ENCODE results near the gene SLMAP.

The SLMAP gene

GRCh38 chr3:57852896-57853295 lies 96.8 kb downstream of the SLMAP start:
- Histone ChIP-seq H2BK120ac (ENCODE audit: insufficient read depth, low read length, poor library complexity) (no peak overlapping the region), H4K12ac (ENCODE audit: low read depth, low read length) (no peak overlapping the region), H3K14ac (ENCODE audit: low read length) (no peak overlapping the region), H3K9ac (ENCODE audit: low read length) (no peak overlapping the region), H3K36me3 (ENCODE audit: control insufficient read depth in 1 of 2, insufficient read depth in 2 of 2, low read length in 2 of 2) (peaks cover 0 to 9% of the 10 kb centered on the region in 2 experiments), H3K4ac (ENCODE audit: low read depth, low read length) (no peak overlapping the region), H3K9me3 (ENCODE audit: insufficient read depth, low read depth, low read length) (no peaks in the 10 kb centered on the region), H3K4me3 (ENCODE audit: low read depth, low read length) (no peak overlapping the region), H2BK5ac (ENCODE audit: low read depth, low read length, poor library complexity) (no peak overlapping the region), H3K27me3 (ENCODE audit: insufficient read depth, low read length) (no peaks in the 10 kb centered on the region), H3K23ac (ENCODE audit: low read length) (no peak overlapping the region), H3K4me1 (ENCODE audit: control insufficient read depth in 1 of 2, insufficient read depth in 2 of 2, low read length in 2 of 2) (no peaks in the 10 kb centered on the region), H2AK5ac (ENCODE audit: low read length) (no peak overlapping the region), H3K79me1 (ENCODE audit: low read length) (no peaks in the 10 kb centered on the region), H3K18ac (ENCODE audit: low read length) (no peak overlapping the region), H4K91ac (ENCODE audit: low read depth, low read length) (no peak overlapping the region), H2AFZ (ENCODE audit: insufficient read depth, low read length, poor library complexity) (no peak overlapping the region), H3K4me2 (ENCODE audit: low read length) (no peak overlapping the region), H4K8ac (ENCODE audit: low read depth, low read length) (no peak overlapping the region), H2BK12ac (ENCODE audit: low read length) (no peak overlapping the region), H3K79me2 (ENCODE audit: control insufficient read depth, insufficient read depth, low read length, poor library complexity) (no peaks in the 10 kb centered on the region), H3K27ac (ENCODE audit: low read depth, low read length) (no peak overlapping the region)
- peak in 1 of 2 donors; percentile 53 for DNase-seq
- no CpG with 5 or more reads among the region's 1 CpG for WGBS (ENCODE audit: extremely low coverage, insufficient coverage, insufficient read length)

- Histone ChIP-seq H4K91ac (ENCODE audit: low read depth, low read length) (no peak overlapping the region), H2BK120ac (ENCODE audit: insufficient read depth, low read length, poor library complexity) (no peak overlapping the region), H3K79me2 (ENCODE audit: control insufficient read depth, insufficient read depth, low read length, poor library complexity) (no peaks in the 10 kb centered on the region), H3K4me3 (ENCODE audit: low read depth, low read length) (no peak overlapping the region), H3K27ac (ENCODE audit: low read depth, low read length) (no peak overlapping the region), H3K36me3 (ENCODE audit: control insufficient read depth in 1 of 2, insufficient read depth in 2 of 2, low read length in 2 of 2) (peaks cover 3 to 7% of the 10 kb centered on the region in 2 experiments), H3K9ac (ENCODE audit: low read length) (no peak overlapping the region), H4K8ac (ENCODE audit: low read depth, low read length) (no peak overlapping the region), H3K4me2 (ENCODE audit: low read length) (no peak overlapping the region), H3K79me1 (ENCODE audit: low read length) (no peaks in the 10 kb centered on the region), H4K12ac (ENCODE audit: low read depth, low read length) (no peak overlapping the region), H2BK12ac (ENCODE audit: low read length) (no peak overlapping the region), H2AK5ac (ENCODE audit: low read length) (no peak overlapping the region), H3K9me3 (ENCODE audit: insufficient read depth, low read depth, low read length) (no peaks in the 10 kb centered on the region), H3K27me3 (ENCODE audit: insufficient read depth, low read length) (no peaks in the 10 kb centered on the region), H3K23ac (ENCODE audit: low read length) (no peak overlapping the region), H3K14ac (ENCODE audit: low read length) (no peak overlapping the region), H3K4me1 (ENCODE audit: control insufficient read depth in 1 of 2, insufficient read depth in 2 of 2, low read length in 2 of 2) (no peaks in the 10 kb centered on the region), H3K18ac (ENCODE audit: low read length) (no peak overlapping the region), H3K4ac (ENCODE audit: low read depth, low read length) (no peak overlapping the region), H2BK5ac (ENCODE audit: low read depth, low read length, poor library complexity) (no peak overlapping the region), H2AFZ (ENCODE audit: insufficient read depth, low read length, poor library complexity) (no peak overlapping the region)
- peak in 1 of 2 donors; percentile 17 for DNase-seq
- no CpG with 5 or more reads among the region's 1 CpG for whole genome bisulfite sequencing (ENCODE audit: extremely low coverage, insufficient coverage, insufficient read length)
Observed at GRCh38 chr3:57855281-57855680, 99.2 kb downstream of the SLMAP start.

- Histone ChIP-seq H2AFZ (ENCODE audit: insufficient read depth, low read length, poor library complexity) (no peak overlapping the region), H2BK5ac (ENCODE audit: low read depth, low read length, poor library complexity) (no peak overlapping the region), H3K18ac (ENCODE audit: low read length) (no peak overlapping the region), H3K9ac (ENCODE audit: low read length) (no peak overlapping the region), H4K8ac (ENCODE audit: low read depth, low read length) (no peak overlapping the region), H2BK12ac (ENCODE audit: low read length) (no peak overlapping the region), H2AK5ac (ENCODE audit: low read length) (no peak overlapping the region), H3K36me3 (ENCODE audit: control insufficient read depth in 1 of 2, insufficient read depth in 2 of 2, low read length in 2 of 2) (peaks cover 3 to 6% of the 10 kb centered on the region in 2 experiments), H3K4me3 (ENCODE audit: low read depth, low read length) (no peak overlapping the region), H3K27ac (ENCODE audit: low read depth, low read length) (no peak overlapping the region), H2BK120ac (ENCODE audit: insufficient read depth, low read length, poor library complexity) (no peak overlapping the region), H3K27me3 (ENCODE audit: insufficient read depth, low read length) (no peaks in the 10 kb centered on the region), H3K14ac (ENCODE audit: low read length) (no peak overlapping the region), H4K91ac (ENCODE audit: low read depth, low read length) (no peak overlapping the region), H4K12ac (ENCODE audit: low read depth, low read length) (no peak overlapping the region), H3K23ac (ENCODE audit: low read length) (no peak overlapping the region), H3K4ac (ENCODE audit: low read depth, low read length) (no peak overlapping the region), H3K79me1 (ENCODE audit: low read length) (no peaks in the 10 kb centered on the region), H3K4me2 (ENCODE audit: low read length) (no peak overlapping the region), H3K4me1 (ENCODE audit: control insufficient read depth in 1 of 2, insufficient read depth in 2 of 2, low read length in 2 of 2) (no peaks in the 10 kb centered on the region), H3K79me2 (ENCODE audit: control insufficient read depth, insufficient read depth, low read length, poor library complexity) (no peaks in the 10 kb centered on the region), H3K9me3 (ENCODE audit: insufficient read depth, low read depth, low read length) (no peaks in the 10 kb centered on the region)
- WGBS (ENCODE audit: extremely low coverage, insufficient coverage, insufficient read length) = no CpG with 5 or more reads among the region's 4 CpGs
- DNase-seq = no peak
Observed at GRCh38 chr3:57855943-57856342, 99.8 kb downstream of the SLMAP start.

- H2AK5ac ChIP-seq (ENCODE audit: low read length) = no peak overlapping the region
- H3K36me3 ChIP-seq (ENCODE audit: control insufficient read depth in 1 of 2, insufficient read depth in 2 of 2, low read length in 2 of 2) = peaks cover 3 to 5% of the 10 kb centered on the region in 2 experiments
- H2BK12ac ChIP-seq (ENCODE audit: low read length) = no peak overlapping the region
- WGBS (ENCODE audit: extremely low coverage, insufficient coverage, insufficient read length) = no CpG with 5 or more reads among the region's 2 CpGs
- H3K4me2 ChIP-seq (ENCODE audit: low read length) = no peak overlapping the region
- no peak overlapping the region for H4K12ac ChIP-seq (ENCODE audit: low read depth, low read length)
- H3K4me3 ChIP-seq (ENCODE audit: low read depth, low read length) = no peak overlapping the region
- no peak overlapping the region for H3K14ac ChIP-seq (ENCODE audit: low read length)
- H3K4me1 ChIP-seq (ENCODE audit: control insufficient read depth in 1 of 2, insufficient read depth in 2 of 2, low read length in 2 of 2) = no peaks in the 10 kb centered on the region
- no peak overlapping the region for H2AFZ ChIP-seq (ENCODE audit: insufficient read depth, low read length, poor library complexity)
- H3K9me3 ChIP-seq (ENCODE audit: insufficient read depth, low read depth, low read length) = no peaks in the 10 kb centered on the region
- no peak overlapping the region for H3K4ac ChIP-seq (ENCODE audit: low read depth, low read length)
- no peak overlapping the region for H3K18ac ChIP-seq (ENCODE audit: low read length)
- no peak overlapping the region for H3K27ac ChIP-seq (ENCODE audit: low read depth, low read length)
- DNase-seq = no peak
- H2BK5ac ChIP-seq (ENCODE audit: low read depth, low read length, poor library complexity) = no peak overlapping the region
- H3K79me1 ChIP-seq (ENCODE audit: low read length) = no peaks in the 10 kb centered on the region
- H3K9ac ChIP-seq (ENCODE audit: low read length) = no peak overlapping the region
- no peak overlapping the region for H4K91ac ChIP-seq (ENCODE audit: low read depth, low read length)
- H2BK120ac ChIP-seq (ENCODE audit: insufficient read depth, low read length, poor library complexity) = no peak overlapping the region
- no peak overlapping the region for H3K23ac ChIP-seq (ENCODE audit: low read length)
- H3K79me2 ChIP-seq (ENCODE audit: control insufficient read depth, insufficient read depth, low read length, poor library complexity) = no peaks in the 10 kb centered on the region
- no peaks in the 10 kb centered on the region for H3K27me3 ChIP-seq (ENCODE audit: insufficient read depth, low read length)
- no peak overlapping the region for H4K8ac ChIP-seq (ENCODE audit: low read depth, low read length)
Observed at GRCh38 chr3:57856675-57857074, 100.6 kb downstream of the SLMAP start.
